Measurements from ENCODE around the gene ERICH3.
"Not testable (repeated sequence)": the region's sequence is repeated elsewhere in the genome, so short reads cannot be mapped to it uniquely, and the experiment has no call there.

The ERICH3 gene

GRCh38 chr1:74674278-74675048 is 871 bp upstream of the ERICH3 start:
- DNase-seq: no peak

GRCh38 chr1:74670866-74671265 is 2.7 kb downstream of the ERICH3 start:
- not testable (repeated sequence) for DNase-seq

- DNase-seq: no peak
Measured at GRCh38 chr1:74654708-74655107, 18.9 kb downstream of the ERICH3 start.

- no peak for DNase-seq
Measured at GRCh38 chr1:74652711-74653139, 20.9 kb downstream of the ERICH3 start.

GRCh38 chr1:74650561-74650960 is 23.0 kb downstream of the ERICH3 start:
- DNase-seq: no peak

GRCh38 chr1:74641876-74642275 is 31.7 kb downstream of the ERICH3 start:
- DNase-seq: no peak

GRCh38 chr1:74641161-74641560 is 32.4 kb downstream of the ERICH3 start:
- DNase-seq: no peak

GRCh38 chr1:74637296-74637695 is 36.3 kb downstream of the ERICH3 start:
- DNase-seq: no peak

- DNase-seq: no peak
Measured at GRCh38 chr1:74629283-74629682, 44.3 kb downstream of the ERICH3 start.

GRCh38 chr1:74623716-74624115 is 49.9 kb downstream of the ERICH3 start:
- no peak for DNase-seq

- no peak for DNase-seq
Measured at GRCh38 chr1:74620242-74620641, 53.4 kb downstream of the ERICH3 start.

- DNase-seq: no peak
Measured at GRCh38 chr1:74618974-74619373, 54.6 kb downstream of the ERICH3 start.

- DNase-seq: no peak
Measured at GRCh38 chr1:74613894-74614293, 59.7 kb downstream of the ERICH3 start.

GRCh38 chr1:74611887-74612286 is 61.7 kb downstream of the ERICH3 start:
- no peak for DNase-seq

GRCh38 chr1:74610961-74611360 is 62.6 kb downstream of the ERICH3 start:
- no peak for DNase-seq

- DNase-seq: no peak
Measured at GRCh38 chr1:74609810-74610371, 63.7 kb downstream of the ERICH3 start.

GRCh38 chr1:74596717-74597116 is 76.9 kb downstream of the ERICH3 start:
- no peak for DNase-seq

GRCh38 chr1:74593887-74594866 is 79.4 kb downstream of the ERICH3 start:
- no peak for DNase-seq

- no peak for DNase-seq
Measured at GRCh38 chr1:74592580-74593355, 80.8 kb downstream of the ERICH3 start.

GRCh38 chr1:74591949-74592348 is 81.6 kb downstream of the ERICH3 start:
- no peak for DNase-seq

GRCh38 chr1:74590288-74590687 is 83.3 kb downstream of the ERICH3 start:
- DNase-seq: no peak

GRCh38 chr1:74587888-74588287 is 85.7 kb downstream of the ERICH3 start:
- DNase-seq: no peak

Measured in right hindlimb (tissue), 1 donor.